WERI-Rb-1 (cell line): ENCODE measurements around the gene ZFP36.

Source experiments
- DNase-seq: peaks from one replicate; pipeline ENCODE4 v3.0.0-alpha.2; 2020
- H3K27ac ChIP-seq: fragments of 250-450 bp; sonication (Bioruptor Pico); 2 replicates; pipeline ENCODE4 v1.5.1; 2020; ENCODE audit warnings: mild to moderate bottlenecking, moderate library complexity
- H3K27me3 ChIP-seq: fragments of 250-450 bp; sonication (Bioruptor Pico); 2 replicates; pipeline ENCODE4 v1.5.1; 2021; ENCODE audit warnings: mild to moderate bottlenecking, low read depth, moderate library complexity; ENCODE audit not compliant: insufficient read depth, severe bottlenecking
- H3K36me3 ChIP-seq: fragments of 250-450 bp; sonication (Bioruptor Pico); 2 replicates; pipeline ENCODE4 v1.5.1; 2020; ENCODE audit warnings: mild to moderate bottlenecking, moderate library complexity
- H3K4me3 ChIP-seq: 2 replicates; pipeline ENCODE4 v1.5.1; 2011; ENCODE audit warnings: low read depth, mild to moderate bottlenecking, control low read depth, low read length
- H3K9me3 ChIP-seq: fragments of 250-450 bp; sonication (Bioruptor Pico); 2 replicates; pipeline ENCODE4 v1.5.1; 2021; ENCODE audit warnings: mild to moderate bottlenecking, moderate library complexity; ENCODE audit not compliant: severe bottlenecking
- CTCF ChIP-seq: IDR thresholded peaks from 2 replicates; pipeline ENCODE4 v1.5.1; 2011; ENCODE audit warnings: low read depth, mild to moderate bottlenecking, control low read depth, inconsistent platforms, low read length

The ZFP36 gene

GRCh38 chr19:39382991-39383828 is 23.4 kb upstream of the ZFP36 start:
- no peak for DNase-seq
- no peak for TF ChIP-seq CTCF
- Histone ChIP-seq H3K27ac (no peak overlapping the region), H3K9me3 (no peaks in the 10 kb centered on the region), H3K4me3 (no peak overlapping the region), H3K27me3 (no peaks in the 10 kb centered on the region), H3K36me3 (peaks cover 90% of the 10 kb centered on the region)

GRCh38 chr19:39384839-39385568 is 21.6 kb upstream of the ZFP36 start:
- Histone ChIP-seq H3K4me3 (no peak overlapping the region), H3K36me3 (peaks cover 90% of the 10 kb centered on the region), H3K27me3 (no peaks in the 10 kb centered on the region), H3K9me3 (no peaks in the 10 kb centered on the region), H3K27ac (no peak overlapping the region)
- TF ChIP-seq CTCF = no peak
- DNase-seq = no peak

GRCh38 chr19:39385629-39386411 is 20.8 kb upstream of the ZFP36 start:
- Histone ChIP-seq H3K27me3 (no peaks in the 10 kb centered on the region), H3K4me3 (no peak overlapping the region), H3K27ac (no peak overlapping the region; the same call in 1 of the 2 replicates), H3K9me3 (no peaks in the 10 kb centered on the region), H3K36me3 (peaks cover 82% of the 10 kb centered on the region)
- DNase-seq = no peak
- TF ChIP-seq CTCF = no peak

GRCh38 chr19:39386557-39386956 is 20.1 kb upstream of the ZFP36 start:
- H3K27ac ChIP-seq = no peak overlapping the region
- no peak for TF ChIP-seq CTCF
- H3K36me3 ChIP-seq = peaks cover 74% of the 10 kb centered on the region
- H3K4me3 ChIP-seq = no peak overlapping the region
- H3K27me3 ChIP-seq = no peaks in the 10 kb centered on the region
- DNase-seq = no peak
- H3K9me3 ChIP-seq = no peaks in the 10 kb centered on the region

- no peaks in the 10 kb centered on the region for H3K27me3 ChIP-seq
- no peak overlapping the region for H3K27ac ChIP-seq
- TF ChIP-seq CTCF = no peak
- peaks cover 59% of the 10 kb centered on the region for H3K36me3 ChIP-seq
- H3K9me3 ChIP-seq = no peaks in the 10 kb centered on the region
- no peak overlapping the region for H3K4me3 ChIP-seq
- no peak for DNase-seq
Observed at GRCh38 chr19:39388657-39389056, 18.0 kb upstream of the ZFP36 start.
